Measurements from ENCODE around the gene ARHGEF6.

ARHGEF6 gene

DNA sequence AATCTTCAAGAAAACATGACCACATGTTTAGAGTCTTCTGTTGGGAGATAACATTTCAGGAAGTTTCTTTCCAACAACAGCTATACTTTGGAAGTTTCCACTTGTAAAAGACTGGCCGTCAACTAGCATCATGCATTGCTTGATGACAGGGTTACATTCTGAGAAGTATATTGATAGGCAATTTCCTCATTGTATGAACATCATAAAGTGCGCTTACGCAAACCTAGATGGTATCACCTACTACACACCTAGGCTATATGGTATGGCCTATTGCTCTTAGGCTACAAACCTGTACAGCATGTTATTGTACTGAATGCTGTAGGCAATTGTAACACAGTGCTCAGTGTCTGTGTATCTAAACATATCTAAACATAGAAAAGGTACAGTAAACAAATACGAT is 158.2 kb downstream of the ARHGEF6 start:
- Histone ChIP-seq H3K9ac (ENCODE audit: low read length) (no peak overlapping the region), H3K4me3 (ENCODE audit: low read length) (no peak overlapping the region), H3K36me3 (ENCODE audit: control insufficient read depth, insufficient read depth, low read length) (no peaks in the 10 kb centered on the region), H3K4me1 (ENCODE audit: control insufficient read depth, insufficient read depth, low read length) (no peaks in the 10 kb centered on the region), H3K9me3 (ENCODE audit: control insufficient read depth, low read length) (no peaks in the 10 kb centered on the region), H3K27me3 (ENCODE audit: control insufficient read depth, insufficient read depth, low read length) (no peaks in the 10 kb centered on the region)

DNA sequence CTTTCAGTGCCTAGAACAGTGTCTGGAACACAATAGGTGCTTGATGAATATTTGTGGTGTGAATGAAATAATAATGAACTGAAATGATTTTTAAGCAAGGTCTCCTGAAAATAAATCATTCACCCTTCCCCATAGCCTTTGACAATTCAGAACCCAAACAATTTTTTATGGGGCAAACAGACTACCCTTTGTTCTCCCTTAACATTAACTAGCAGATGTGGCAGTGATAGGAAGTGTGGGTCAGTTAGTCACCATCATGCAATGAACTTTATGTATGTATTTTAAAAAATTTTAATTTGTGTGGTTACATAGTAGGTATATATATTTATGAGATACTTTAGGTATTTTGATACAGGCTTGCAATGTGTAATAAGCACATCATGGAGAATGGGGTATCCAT is 160.0 kb downstream of the ARHGEF6 start:
- Histone ChIP-seq H3K36me3 (ENCODE audit: control insufficient read depth, insufficient read depth, low read length) (no peaks in the 10 kb centered on the region), H3K9me3 (ENCODE audit: control insufficient read depth, low read length) (no peaks in the 10 kb centered on the region), H3K4me1 (ENCODE audit: control insufficient read depth, insufficient read depth, low read length) (no peaks in the 10 kb centered on the region), H3K4me3 (ENCODE audit: low read length) (no peak overlapping the region), H3K27me3 (ENCODE audit: control insufficient read depth, insufficient read depth, low read length) (no peaks in the 10 kb centered on the region), H3K9ac (ENCODE audit: low read length) (no peak overlapping the region)

DNA sequence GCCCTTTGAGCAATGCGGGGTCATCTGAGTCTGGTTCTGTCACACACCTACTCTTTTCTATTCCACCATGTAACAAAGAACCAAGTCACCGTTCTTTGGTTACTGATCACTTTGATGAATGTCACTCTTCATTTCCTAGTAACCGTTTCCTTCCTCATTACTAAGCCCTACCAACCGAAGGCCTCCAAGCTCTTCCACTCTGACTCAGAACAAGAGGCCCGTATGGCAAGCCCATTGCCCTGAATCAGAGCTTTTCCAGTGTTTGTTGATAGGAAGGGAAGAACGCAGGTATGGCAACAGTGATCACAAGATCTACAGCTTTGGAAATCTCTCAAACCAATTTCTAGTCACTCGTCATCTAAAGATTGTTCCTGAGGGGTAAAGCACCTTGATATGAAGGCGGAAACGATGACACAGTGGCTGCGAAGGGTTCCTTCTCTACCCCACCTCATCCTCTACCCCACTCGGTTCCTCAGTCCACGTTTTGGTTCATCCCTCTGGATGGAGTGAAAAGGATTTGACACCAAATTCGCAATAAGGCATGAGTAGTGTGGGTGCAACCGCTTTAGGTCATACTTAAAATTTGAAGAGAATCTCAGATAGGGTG is 160.7 kb downstream of the ARHGEF6 start:
- no peaks in the 10 kb centered on the region for H3K9me3 ChIP-seq (ENCODE audit: control insufficient read depth, low read length)
- H3K27me3 ChIP-seq (ENCODE audit: control insufficient read depth, insufficient read depth, low read length), result no peaks in the 10 kb centered on the region
- H3K4me1 ChIP-seq (ENCODE audit: control insufficient read depth, insufficient read depth, low read length), result no peaks in the 10 kb centered on the region
- H3K9ac ChIP-seq (ENCODE audit: low read length), result no peak overlapping the region
- H3K4me3 ChIP-seq (ENCODE audit: low read length), result no peak overlapping the region
- no peaks in the 10 kb centered on the region for H3K36me3 ChIP-seq (ENCODE audit: control insufficient read depth, insufficient read depth, low read length)

DNA sequence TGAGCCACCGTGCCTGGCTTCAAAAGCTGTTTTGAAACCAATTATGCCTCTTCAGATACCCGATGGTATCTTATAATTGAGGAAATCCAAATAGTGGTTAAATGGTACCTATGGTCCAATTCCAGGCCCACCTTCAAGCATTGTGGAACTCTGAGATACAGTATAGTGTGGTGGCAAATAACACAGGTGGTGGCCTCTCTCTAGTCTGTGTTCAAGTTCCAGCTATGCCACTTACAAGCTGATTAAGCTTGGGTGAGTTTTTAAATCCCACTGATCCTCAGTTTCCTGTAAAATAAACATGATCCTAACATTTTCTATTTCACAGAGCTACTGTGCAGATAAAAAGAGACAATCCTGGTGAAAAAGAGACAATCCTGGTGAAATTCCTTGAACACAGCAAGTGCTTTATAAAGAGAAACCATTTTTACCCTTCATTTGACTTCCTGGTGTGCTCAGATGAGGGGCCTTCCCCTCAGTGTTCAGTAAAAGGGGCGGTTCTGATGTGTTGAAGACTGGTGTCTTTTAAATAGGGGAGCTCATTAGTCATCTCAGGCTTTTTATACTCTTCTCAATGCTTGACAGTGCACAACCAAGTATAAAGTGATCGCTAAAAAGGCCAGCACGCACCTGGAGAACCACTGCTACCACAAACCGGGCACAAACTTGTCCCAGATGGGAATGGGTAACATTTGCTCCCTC is 163.6 kb downstream of the ARHGEF6 start:
- Histone ChIP-seq H3K9me3 (ENCODE audit: control insufficient read depth, low read length) (no peaks in the 10 kb centered on the region), H3K36me3 (ENCODE audit: control insufficient read depth, insufficient read depth, low read length) (no peaks in the 10 kb centered on the region), H3K27me3 (ENCODE audit: control insufficient read depth, insufficient read depth, low read length) (no peaks in the 10 kb centered on the region), H3K4me3 (ENCODE audit: low read length) (no peak overlapping the region), H3K9ac (ENCODE audit: low read length) (no peak overlapping the region), H3K4me1 (ENCODE audit: control insufficient read depth, insufficient read depth, low read length) (no peaks in the 10 kb centered on the region)

All from mucosa of stomach (tissue), 1 donor.